Cardiac atrium fibroblast (primary cell): ENCODE data around the gene AGL. TPM values are rescaled to one million over a fixed set of nuclear protein-coding genes. Genes with fewer than 3 reads are reported as not detected.

Experiments
- total RNA-seq: library from RNA; depleted of rRNA; stranded (reverse); fragments of >200 nt; gene quantifications from 2 replicates; pipeline ENCODE4 v1.2.3, GENCODE V29; 2015

Gene AGL
- 5.4 and 8.9 TPM in 2 replicates for total RNA-seq

GRCh38 chr1:99849744-99850458, at the start of gene AGL:
TSS of gene AGL (plus strand) at chr1:99850361. CDS start at chr1:99851043, 682 bp downstream.

GRCh38 chr1:99969729-99970621, 119.8 kb downstream of the AGL start, which contains the start of gene SLC35A3:
TSS of gene SLC35A3 (plus strand) at chr1:99969996. CDS start at chr1:99993555, 23,559 bp downstream.

Other genes starting within 250 kb of the AGL start
- gene PALMD, start 204.2 kb upstream of the AGL start, total RNA-seq, result 12.2 and 30.0 TPM in 2 replicates
- 6.0 and 10.5 TPM in 2 replicates for gene FRRS1, start 83.7 kb upstream of the AGL start, total RNA-seq
- 19.4 and 32.3 TPM in 2 replicates for gene SLC35A3, start 119.6 kb downstream of the AGL start, total RNA-seq